ENCODE data around the gene CHMP2B.

Gene CHMP2B

GRCh38 chr3:87229113-87229512, 2.0 kb downstream of the CHMP2B start:
- H3K9me3 ChIP-seq (ENCODE audit: severe bottlenecking): no peaks in the 10 kb centered on the region
- peaks cover 8% of the 10 kb centered on the region for H3K4me1 ChIP-seq (ENCODE audit: insufficient read depth, poor library complexity, severe bottlenecking)
- H3K36me3 ChIP-seq (ENCODE audit: low read depth): peaks cover 24% of the 10 kb centered on the region
- H3K4me3 ChIP-seq (ENCODE audit: severe bottlenecking): no peak overlapping the region
- H3K27ac ChIP-seq (ENCODE audit: poor library complexity, severe bottlenecking): no peak overlapping the region
- H3K27me3 ChIP-seq (ENCODE audit: insufficient read depth, poor library complexity, severe bottlenecking): no peaks in the 10 kb centered on the region
- DNase-seq (ENCODE audit: low spot score) (no peak), ATAC-seq (ENCODE audit: low read depth) (no peak)
- no peak for TF ChIP-seq CTCF (IDR thresholded peaks at IDR 0.05; ENCODE audit: poor library complexity, severe bottlenecking)

- DNase-seq (ENCODE audit: low spot score) (no peak), ATAC-seq (ENCODE audit: low read depth) (no peak)
- no peak for TF ChIP-seq CTCF (IDR thresholded peaks at IDR 0.05; ENCODE audit: poor library complexity, severe bottlenecking)
- H3K27me3 ChIP-seq (ENCODE audit: insufficient read depth, poor library complexity, severe bottlenecking): no peaks in the 10 kb centered on the region
- H3K27ac ChIP-seq (ENCODE audit: poor library complexity, severe bottlenecking): no peak overlapping the region
- H3K9me3 ChIP-seq (ENCODE audit: severe bottlenecking): no peaks in the 10 kb centered on the region
- H3K4me3 ChIP-seq (ENCODE audit: severe bottlenecking): no peak overlapping the region
- H3K4me1 ChIP-seq (ENCODE audit: insufficient read depth, poor library complexity, severe bottlenecking): peaks cover 6% of the 10 kb centered on the region
- peaks cover 46% of the 10 kb centered on the region for H3K36me3 ChIP-seq (ENCODE audit: low read depth)
Observed at GRCh38 chr3:87233805-87234204, 6.7 kb downstream of the CHMP2B start.

DNA sequence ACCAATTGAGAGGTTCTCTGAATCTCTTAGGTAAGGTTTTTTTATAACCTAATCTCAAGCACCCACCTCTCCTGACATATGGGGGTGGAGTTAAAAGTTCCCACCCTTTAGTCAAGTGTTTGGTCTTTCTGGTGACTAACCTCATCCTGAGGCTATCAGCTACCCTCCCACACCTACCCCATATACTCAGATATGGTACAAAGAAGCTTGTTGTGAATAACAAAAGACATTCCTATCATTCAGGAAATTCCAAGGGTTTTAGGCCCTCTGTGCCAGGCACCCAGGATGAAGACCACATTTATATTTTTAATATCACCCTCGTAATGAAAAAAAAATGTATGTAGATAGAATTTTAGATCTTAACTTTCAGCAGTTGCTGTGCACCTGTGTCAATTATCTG, 9.0 kb downstream of the CHMP2B start:
- Histone ChIP-seq H3K9me3 (ENCODE audit: severe bottlenecking) (no peaks in the 10 kb centered on the region), H3K4me3 (ENCODE audit: severe bottlenecking) (no peak overlapping the region), H3K27ac (ENCODE audit: poor library complexity, severe bottlenecking) (no peak overlapping the region), H3K4me1 (ENCODE audit: insufficient read depth, poor library complexity, severe bottlenecking) (peaks cover 3% of the 10 kb centered on the region), H3K27me3 (ENCODE audit: insufficient read depth, poor library complexity, severe bottlenecking) (no peaks in the 10 kb centered on the region), H3K36me3 (ENCODE audit: low read depth) (peaks cover 45% of the 10 kb centered on the region)
- ATAC-seq (ENCODE audit: low read depth) (no peak), DNase-seq (ENCODE audit: low spot score) (no peak)
- no peak for TF ChIP-seq CTCF (IDR thresholded peaks at IDR 0.05; ENCODE audit: poor library complexity, severe bottlenecking)

DNA sequence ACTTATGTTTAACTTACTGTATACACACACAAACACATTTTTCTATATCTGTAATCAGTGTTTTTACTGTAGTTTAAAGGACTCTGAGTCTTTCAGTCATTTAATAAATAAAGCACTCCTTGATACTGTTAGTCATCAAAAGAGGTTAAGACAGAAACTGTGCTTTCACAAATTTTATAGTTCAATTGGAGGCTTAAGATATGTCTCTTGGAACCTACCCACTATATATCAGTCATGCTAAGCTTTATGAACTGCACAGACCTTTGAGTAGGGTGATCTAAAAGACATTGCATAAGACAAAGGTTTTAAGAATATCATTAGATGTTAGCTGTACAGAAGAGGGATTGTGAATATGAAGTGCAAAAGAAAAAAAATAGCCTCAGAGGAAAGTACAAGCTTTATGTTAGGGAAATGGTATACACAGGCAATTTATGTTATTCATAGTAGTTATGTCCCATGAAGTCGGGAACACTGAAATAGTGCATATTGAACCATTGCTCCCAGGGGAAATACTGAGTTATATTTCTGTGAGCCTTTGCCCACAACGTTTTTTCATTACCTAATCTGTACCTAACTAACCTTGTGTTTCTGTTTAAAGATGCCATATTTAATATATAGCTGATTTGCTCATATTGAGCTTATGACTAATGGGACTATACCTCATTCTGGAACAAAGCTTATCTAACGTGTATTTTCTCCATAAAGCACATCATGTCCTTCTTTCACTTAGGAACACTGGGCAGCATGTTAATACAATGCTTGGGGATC, 19.7 kb downstream of the CHMP2B start:
- ATAC-seq (ENCODE audit: low read depth): peak; percentile 41; the same call in 1 of the 3 replicates
- Histone ChIP-seq H3K27me3 (ENCODE audit: insufficient read depth, poor library complexity, severe bottlenecking) (no peaks in the 10 kb centered on the region), H3K27ac (ENCODE audit: poor library complexity, severe bottlenecking) (peak overlapping the region; percentile 29)

More for the DNA sequence above, 19.7 kb downstream of the CHMP2B start:
- no peak overlapping the region for H3K4me3 ChIP-seq (ENCODE audit: severe bottlenecking)
- peaks cover 70% of the 10 kb centered on the region for H3K36me3 ChIP-seq (ENCODE audit: low read depth)
- H3K4me1 ChIP-seq (ENCODE audit: insufficient read depth, poor library complexity, severe bottlenecking): peaks cover 13% of the 10 kb centered on the region
- no peak for DNase-seq (ENCODE audit: low spot score)
- no peak for TF ChIP-seq CTCF (IDR thresholded peaks at IDR 0.05; ENCODE audit: poor library complexity, severe bottlenecking)
- H3K9me3 ChIP-seq (ENCODE audit: severe bottlenecking): no peaks in the 10 kb centered on the region

All from RWPE2 (cell line).